Measurements from ENCODE around the gene CMTM6. TPM values are rescaled to one million over a fixed set of nuclear protein-coding genes. Genes with fewer than 3 reads are reported as not detected.

The CMTM6 gene
- total RNA-seq, 1 experiment from 2014 or later: 43.5 TPM

- H2AFZ ChIP-seq (ENCODE audit: low read length): no peak overlapping the region
- Mint-ChIP-seq H3K4me1 (no peaks in the 10 kb centered on the region), H3K4me3 (no peak overlapping the region), H3K27ac (no peak overlapping the region), H3K9me3 (no peaks in the 10 kb centered on the region), H3K36me3 (ENCODE audit: insufficient read depth in 1 of 3, low read depth in 3 of 3) (peaks cover 8 to 43% (median 28%) of the 10 kb centered on the region in 3 experiments; a peak in 6 of 7 replicates), H3K27me3 (ENCODE audit: low read depth) (no peaks in the 10 kb centered on the region)
- H3T11ph ChIP-seq (ENCODE audit: low read length): no peak overlapping the region
- no peak for TF ChIP-seq CTCF (conservative IDR thresholded peaks at IDR 0.05)
- H3K79me1 ChIP-seq (ENCODE audit: insufficient read depth, low read depth, low read length, poor library complexity, severe bottlenecking): peaks cover 4% of the 10 kb centered on the region
- no peak overlapping the region for H2BK15ac ChIP-seq (ENCODE audit: low read depth, low read length)
- H3K23ac ChIP-seq (ENCODE audit: insufficient read length, low read depth, low read length): no peak overlapping the region
- no peak overlapping the region for H2BK12ac ChIP-seq (ENCODE audit: insufficient read length, low read depth, low read length)
- H4K5ac ChIP-seq (ENCODE audit: insufficient read length, low read depth, low read length): no peak overlapping the region
- no peak overlapping the region for H2BK120ac ChIP-seq (ENCODE audit: low read depth, low read length, poor library complexity, severe bottlenecking)
- H3K27me3 ChIP-seq (ENCODE audit: insufficient read depth, low read length): no peaks in the 10 kb centered on the region
- no peaks in the 10 kb centered on the region for H3K4me1 ChIP-seq (ENCODE audit: insufficient read depth, low read length)
- no peak overlapping the region for H3K9ac ChIP-seq (ENCODE audit: extremely low read depth, insufficient read length, low read length)
- H4K8ac ChIP-seq (replicated peaks; ENCODE audit: insufficient read length, low read depth, low read length): no peak overlapping the region
- H4K20me1 ChIP-seq (ENCODE audit: control insufficient read depth, insufficient read depth, insufficient read length): no peaks in the 10 kb centered on the region
- no peak overlapping the region for H3K4ac ChIP-seq (ENCODE audit: low read depth, low read length)
- no peak overlapping the region for H2AK5ac ChIP-seq (ENCODE audit: insufficient read length, low read length)
- no peaks in the 10 kb centered on the region for H3K23me2 ChIP-seq (ENCODE audit: insufficient read length, low read depth, low read length, poor library complexity, severe bottlenecking)
- H3K27ac ChIP-seq (ENCODE audit: insufficient read length, low read depth, low read length): no peak overlapping the region
- no peak overlapping the region for H3K14ac ChIP-seq (ENCODE audit: insufficient read depth, low read length)
- no peak for DNase-seq
- no peak overlapping the region for H3K18ac ChIP-seq (ENCODE audit: insufficient read length, low read depth, low read length)
- no peaks in the 10 kb centered on the region for H3K79me2 ChIP-seq (ENCODE audit: insufficient read depth, low read length)
- no CpG with 5 or more reads among the region's 4 CpGs for WGBS (ENCODE audit: extremely low coverage, insufficient read length, low lambda C conversion rate)
- no peak overlapping the region for H4K91ac ChIP-seq (ENCODE audit: insufficient read length, low read depth, low read length)
- H3K9me3 ChIP-seq (ENCODE audit: control insufficient read depth, low read depth, low read length): no peaks in the 10 kb centered on the region
- H3K56ac ChIP-seq (ENCODE audit: insufficient read length, low read depth, low read length): no peak overlapping the region
- H2BK20ac ChIP-seq (ENCODE audit: low read depth, low read length, poor library complexity, severe bottlenecking): no peak overlapping the region
- no peak overlapping the region for H2BK5ac ChIP-seq (ENCODE audit: insufficient read length, low read length)
- H3K4me2 ChIP-seq (ENCODE audit: insufficient read depth, insufficient read length, low read length): no peak overlapping the region
These were observed 38.2 kb upstream of the CMTM6 start for GRCh38 chr3:32540899-32541298.
